ENCODE results near the gene KNSTRN.

DNA sequence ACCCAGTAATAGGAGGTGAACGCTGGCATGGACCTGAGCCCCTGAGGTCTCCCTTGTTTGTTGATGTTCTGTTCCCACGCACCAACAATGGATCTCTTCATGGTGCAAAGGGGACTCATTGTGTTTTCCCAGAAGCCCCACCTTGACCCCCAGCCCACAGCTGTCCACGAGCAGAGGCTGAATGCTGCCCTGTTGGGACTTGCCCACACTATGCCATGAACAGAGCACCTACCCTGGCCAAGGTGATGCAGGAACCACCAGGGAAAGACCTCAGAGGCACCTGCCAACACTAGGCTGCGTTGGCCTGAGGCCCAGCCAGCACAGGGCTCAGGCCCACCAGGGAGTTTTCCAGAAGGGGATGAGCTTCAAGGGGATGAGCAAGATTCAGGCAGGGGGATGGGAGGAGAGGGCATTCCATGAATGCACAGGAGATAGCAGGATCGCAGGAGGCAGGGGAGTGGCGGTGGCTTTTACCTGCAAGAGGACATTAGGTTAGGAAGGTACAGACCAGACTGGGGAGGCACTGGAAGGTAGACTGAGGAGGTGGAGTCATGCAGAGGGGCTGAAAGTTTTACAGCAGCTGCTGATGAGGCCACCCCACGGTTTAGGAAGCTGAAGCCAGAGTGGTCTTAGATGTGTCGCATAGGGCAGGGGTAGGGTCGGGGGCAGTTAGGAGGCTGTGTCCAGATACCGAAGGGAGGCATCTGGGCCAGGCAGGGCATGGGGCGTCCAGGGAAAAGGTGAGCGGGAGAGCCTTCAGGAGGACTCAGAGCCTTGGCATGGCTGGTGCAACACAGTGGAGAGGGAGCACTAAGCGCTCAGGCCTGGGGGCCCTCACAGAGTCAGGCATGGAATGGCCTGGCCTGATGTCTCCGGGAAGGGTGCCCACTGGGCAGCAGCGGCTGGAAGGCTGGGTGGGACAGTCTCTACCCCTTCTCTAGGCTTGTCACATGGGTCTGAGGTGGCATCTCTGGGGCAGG is 35.7 kb upstream of the KNSTRN start:
- TF ChIP-seq, protein P1, sequence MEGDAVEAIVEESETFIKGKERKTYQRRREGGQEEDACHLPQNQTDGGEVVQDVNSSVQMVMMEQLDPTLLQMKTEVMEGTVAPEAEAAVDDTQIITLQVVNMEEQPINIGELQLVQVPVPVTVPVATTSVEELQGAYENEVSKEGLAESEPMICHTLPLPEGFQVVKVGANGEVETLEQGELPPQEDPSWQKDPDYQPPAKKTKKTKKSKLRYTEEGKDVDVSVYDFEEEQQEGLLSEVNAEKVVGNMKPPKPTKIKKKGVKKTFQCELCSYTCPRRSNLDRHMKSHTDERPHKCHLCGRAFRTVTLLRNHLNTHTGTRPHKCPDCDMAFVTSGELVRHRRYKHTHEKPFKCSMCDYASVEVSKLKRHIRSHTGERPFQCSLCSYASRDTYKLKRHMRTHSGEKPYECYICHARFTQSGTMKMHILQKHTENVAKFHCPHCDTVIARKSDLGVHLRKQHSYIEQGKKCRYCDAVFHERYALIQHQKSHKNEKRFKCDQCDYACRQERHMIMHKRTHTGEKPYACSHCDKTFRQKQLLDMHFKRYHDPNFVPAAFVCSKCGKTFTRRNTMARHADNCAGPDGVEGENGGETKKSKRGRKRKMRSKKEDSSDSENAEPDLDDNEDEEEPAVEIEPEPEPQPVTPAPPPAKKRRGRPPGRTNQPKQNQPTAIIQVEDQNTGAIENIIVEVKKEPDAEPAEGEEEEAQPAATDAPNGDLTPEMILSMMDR (IDR thresholded peaks at IDR 0.05) = no peak
- no peak for TF ChIP-seq POLR2AphosphoS5 (IDR thresholded peaks at IDR 0.05)

All from suprapubic skin (tissue), 3 donors.